ENCODE results near the gene SORCS1.

SORCS1 gene

GRCh38 chr10:106982268-106982667 lies 182.2 kb downstream of the SORCS1 start:
- DNase-seq = no peak

- no peak for DNase-seq
Observed at GRCh38 chr10:106981452-106982075, 182.9 kb downstream of the SORCS1 start.

DNA sequence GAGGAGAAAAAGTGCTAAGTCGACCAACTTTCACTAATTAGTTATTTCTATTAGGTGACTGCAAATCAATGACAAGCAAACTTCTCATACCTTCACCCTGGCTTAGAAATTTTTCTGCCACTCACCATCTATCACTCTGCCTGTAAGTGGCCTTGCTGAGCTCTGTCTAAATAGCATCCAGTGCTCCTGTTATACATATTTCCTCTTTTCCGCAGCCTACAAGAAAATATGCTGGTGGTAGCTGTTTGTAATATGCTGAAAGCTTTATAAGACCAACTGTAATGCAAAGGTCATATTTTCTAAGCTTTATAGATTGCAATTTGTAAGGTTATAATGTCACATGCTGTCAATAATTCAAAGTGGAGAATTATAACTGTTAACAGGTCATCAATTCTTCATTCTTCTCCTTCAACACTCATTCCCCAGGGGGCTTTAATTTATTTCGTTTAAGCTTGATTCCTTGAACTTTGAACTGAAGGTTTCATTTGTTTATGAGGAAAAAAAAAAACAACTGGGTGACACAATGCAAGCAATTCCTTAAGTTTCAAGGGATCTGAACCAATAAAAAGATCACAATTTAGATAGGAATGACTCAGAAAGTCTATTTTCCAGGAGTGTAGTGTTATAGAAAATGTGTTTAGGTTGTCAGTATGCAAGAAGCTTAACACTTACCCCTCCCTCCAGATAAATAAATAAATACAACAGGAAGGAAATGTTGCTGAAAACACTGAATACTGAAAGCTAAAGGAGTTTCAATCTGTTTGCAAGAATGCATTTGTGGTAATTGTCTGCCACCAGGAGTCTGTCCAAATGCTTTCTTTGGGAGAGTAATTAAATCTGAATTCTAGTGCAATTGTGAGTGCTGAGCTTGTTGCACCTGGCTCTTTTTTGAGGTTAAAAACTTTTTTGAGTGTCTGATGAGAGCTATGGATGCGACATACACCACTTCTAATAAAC lies 183.7 kb downstream of the SORCS1 start:
- DNase-seq = no peak

DNA sequence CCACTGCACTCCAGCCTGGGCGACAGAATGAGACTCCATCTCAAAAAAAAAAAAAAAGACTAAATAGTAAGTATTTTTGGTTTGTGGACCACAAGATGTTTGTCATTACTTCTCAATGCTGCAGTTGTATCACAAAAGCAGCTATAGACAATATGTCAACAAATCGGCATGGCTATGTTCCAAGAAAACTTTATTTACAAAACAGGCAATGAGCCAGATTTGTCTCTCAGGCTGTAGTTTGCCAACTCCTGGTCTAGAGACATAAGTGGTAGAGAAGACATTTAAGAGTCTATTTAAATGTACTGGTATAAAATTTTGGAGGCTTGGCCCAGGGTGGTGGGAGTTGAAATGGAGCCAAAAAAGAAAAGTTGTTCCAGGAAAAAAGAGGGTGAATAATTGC lies 185.8 kb downstream of the SORCS1 start:
- no peak for DNase-seq

GRCh38 chr10:106973716-106974115 lies 190.8 kb downstream of the SORCS1 start:
- DNase-seq = no peak

DNA sequence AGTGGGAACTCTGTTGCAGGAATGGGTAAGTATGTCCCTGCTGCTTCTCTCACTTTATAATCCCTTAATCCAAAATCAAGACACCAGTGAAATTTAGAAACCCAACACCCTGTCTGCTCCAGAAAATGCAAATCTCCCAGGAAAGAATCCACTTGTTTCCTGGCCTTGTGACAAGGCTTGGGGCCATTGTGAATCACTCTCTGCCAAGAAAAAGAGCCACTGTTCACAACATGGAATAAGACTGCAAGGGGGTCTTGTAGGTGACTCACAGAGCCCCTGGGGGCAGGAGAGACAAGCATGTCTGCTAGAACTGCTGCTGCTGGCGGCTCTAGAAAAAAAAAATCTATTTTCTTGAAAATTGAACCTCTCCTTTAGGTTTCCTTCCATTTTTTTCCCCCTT lies 191.2 kb downstream of the SORCS1 start:
- DNase-seq = no peak

GRCh38 chr10:106972381-106972780 lies 192.1 kb downstream of the SORCS1 start:
- DNase-seq = no peak

GRCh38 chr10:106971411-106971831 lies 193.1 kb downstream of the SORCS1 start:
- no peak for DNase-seq

- DNase-seq = no peak
Observed at GRCh38 chr10:106967452-106967851, 197.1 kb downstream of the SORCS1 start.

- DNase-seq = no peak
Observed at GRCh38 chr10:106960812-106961211, 203.7 kb downstream of the SORCS1 start.

- no peak for DNase-seq
Observed at GRCh38 chr10:106959521-106959920, 205.0 kb downstream of the SORCS1 start.

- no peak for DNase-seq
Observed at GRCh38 chr10:106958589-106959361, 205.7 kb downstream of the SORCS1 start.

- no peak for DNase-seq
Observed at GRCh38 chr10:106957823-106958588, 206.5 kb downstream of the SORCS1 start.

DNA sequence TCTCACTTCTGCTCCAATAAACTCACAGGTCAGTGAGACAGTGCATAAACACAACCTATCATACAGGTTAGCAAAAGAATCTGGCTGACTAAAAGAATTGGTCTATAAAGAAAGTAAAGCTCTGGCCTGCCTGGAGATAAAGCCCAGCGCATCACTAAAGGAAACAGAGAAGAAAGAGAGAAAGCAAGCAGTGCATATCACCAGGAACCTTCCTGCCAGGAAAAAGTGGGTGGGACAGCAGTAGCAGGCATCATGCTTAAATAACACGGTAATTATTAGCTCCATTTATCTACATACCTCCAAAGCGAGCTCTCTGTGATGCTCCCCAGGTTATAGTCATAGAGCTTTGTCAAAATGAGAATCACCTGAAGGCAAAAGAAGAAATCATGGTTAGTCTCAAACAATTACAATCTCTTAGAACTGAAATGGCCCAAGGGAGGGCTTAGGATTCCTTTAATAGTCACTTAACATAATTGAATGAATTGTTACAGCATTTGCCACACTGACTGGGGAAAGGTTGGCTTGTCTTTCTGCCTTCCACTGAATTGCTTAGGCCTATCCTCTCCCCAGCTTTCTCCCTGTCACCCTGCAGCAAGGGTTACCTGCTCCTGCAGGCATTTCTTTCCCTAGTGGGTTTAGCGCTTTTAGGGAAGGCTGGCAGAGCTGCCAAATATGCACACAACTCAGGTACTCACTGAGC lies 208.1 kb downstream of the SORCS1 start:
- no peak for DNase-seq

DNA sequence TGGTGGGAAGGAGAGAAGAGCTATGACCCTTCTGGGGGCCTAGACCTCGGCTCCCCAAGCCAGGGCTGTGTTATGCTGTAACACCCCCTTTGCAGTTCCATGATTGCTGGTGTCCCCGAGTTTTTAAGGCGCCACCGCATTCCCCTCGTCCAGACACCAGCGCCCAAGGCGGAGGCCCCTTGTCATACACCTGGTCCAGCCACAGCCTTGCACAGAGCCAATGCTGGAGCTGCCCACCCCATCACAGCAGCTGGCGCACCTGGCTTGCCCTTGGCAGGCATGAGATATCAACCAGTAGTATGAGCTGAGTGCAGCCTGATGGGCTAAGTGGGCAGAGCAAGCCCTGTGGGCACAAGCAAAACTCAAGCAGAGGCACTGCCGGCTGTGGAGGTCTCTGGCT lies 209.4 kb downstream of the SORCS1 start:
- DNase-seq = no peak

DNA sequence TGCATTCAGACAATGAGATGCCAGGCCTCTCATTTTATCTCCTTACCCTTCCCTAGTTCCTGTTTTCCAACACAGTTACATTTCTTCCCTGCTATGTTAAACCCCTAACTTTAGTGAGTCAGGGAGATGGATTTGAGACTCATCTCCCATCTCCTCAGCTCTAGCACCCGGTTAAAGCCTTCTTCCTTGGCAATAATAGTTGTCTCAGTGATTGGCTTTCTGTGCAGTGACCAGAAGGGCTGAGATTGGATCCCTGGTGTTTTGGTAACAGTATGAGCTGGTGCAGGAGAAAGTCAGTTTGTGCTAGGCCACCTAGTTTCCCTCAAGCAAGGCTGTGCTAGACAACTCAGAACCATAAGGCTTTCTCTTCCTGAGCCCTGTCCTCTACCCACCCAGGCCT lies 212.5 kb downstream of the SORCS1 start:
- no peak for DNase-seq

DNA sequence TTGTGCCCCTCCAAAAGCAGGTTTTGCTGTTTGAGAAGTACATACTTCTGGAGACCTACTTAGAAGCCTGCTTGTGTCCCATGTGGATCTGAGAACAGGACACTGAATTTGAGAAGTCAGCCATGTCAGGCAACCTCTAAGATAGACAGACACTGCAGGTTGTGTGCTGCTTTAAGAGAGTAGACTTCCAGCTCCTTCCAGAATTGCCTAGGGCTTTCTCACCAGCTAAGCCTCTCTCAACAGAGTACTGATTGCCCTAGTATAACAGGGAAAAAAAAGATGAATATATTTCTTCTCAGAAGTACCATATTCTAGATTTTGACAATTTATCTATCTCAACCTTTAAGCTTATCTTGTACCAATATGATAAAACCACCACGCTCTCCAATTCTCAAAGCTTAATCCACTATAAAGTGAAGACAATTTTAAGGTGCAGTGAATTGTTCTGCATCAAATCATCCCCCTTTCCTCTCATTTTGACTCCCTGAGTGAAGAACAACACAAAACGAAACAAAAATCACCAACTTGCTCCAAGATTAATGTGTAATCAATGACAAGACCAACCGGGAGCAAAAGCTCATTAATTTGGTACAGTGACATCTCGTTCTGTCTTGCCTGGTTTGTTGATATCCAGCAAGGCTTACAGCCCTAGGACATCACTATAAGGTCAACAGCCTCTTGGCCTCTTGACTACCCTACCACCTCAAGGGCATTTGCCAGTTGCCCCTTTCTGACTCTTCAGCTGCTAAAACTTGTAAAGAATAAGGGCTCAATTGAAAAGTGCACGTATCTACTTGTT lies 214.6 kb downstream of the SORCS1 start:
- DNase-seq = no peak

DNA sequence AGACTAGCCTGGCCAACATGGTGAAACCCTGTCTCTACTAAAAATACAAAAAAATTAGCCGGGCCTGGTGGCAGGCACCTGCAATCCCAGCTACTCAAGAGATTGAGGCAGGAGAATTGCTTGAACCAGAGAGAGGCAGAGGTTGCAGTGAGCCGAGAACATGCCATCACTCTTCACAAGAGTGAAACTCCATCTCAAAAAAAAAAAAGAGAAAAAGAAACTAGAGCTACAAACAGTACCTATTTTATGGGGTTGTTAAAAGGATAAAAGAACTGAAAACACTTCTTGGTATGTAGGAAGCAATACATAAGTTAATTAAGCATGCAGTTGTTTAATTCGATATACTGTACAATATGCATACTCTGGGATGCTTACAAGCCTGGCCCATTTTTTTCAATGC lies 216.9 kb downstream of the SORCS1 start:
- no peak for DNase-seq

GRCh38 chr10:106942035-106942662 lies 222.4 kb downstream of the SORCS1 start:
- no peak for DNase-seq

DNA sequence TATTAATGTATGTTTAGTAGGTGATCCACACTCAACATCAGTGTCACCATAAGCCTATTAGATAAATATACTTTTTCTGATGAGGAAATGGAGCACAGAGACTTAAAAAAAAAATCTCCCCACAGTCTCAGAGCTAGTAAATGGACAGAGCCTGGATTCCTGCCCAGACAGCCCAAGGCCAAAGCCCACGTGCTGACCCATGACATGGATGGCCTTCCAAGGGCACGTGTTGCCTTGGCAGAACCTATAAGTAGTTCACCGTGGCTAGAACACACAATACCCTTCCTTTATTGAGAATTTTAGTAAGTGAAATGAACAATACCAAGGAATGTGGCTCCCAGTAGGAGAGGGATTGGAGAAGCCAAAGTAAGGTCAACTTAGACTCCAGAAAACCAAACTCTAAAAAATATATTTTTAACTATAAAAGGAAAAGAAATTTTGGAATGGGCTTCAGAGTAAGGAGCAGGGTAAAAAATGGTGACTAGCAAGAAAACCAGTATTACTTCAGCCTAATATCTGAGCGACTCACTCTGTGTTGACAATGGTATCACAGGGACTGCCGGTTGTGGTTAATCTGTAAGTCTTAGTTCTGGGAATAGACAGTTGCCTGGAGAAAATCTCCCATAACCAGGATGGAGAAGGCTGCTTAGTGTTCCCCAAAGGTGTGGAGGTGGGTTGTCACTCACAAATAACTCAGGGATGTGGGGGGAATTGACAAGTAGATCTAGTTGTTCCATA lies 223.0 kb downstream of the SORCS1 start:
- DNase-seq = no peak
